ACC112 (cell line): Measurements from ENCODE around the gene C4orf50.

ENCODE experiments used
- H2AFZ ChIP-seq: fragments of 200-600 bp; sonication (generic); one replicate; pipeline ENCODE4 v1.6.0; 2017; ENCODE audit warnings: antibody characterized with exemption, low read length; ENCODE audit not compliant: unreplicated experiment
- H3K27ac ChIP-seq: fragments of 200-600 bp; sonication (generic); 2 replicates; pipeline ENCODE4 v1.5.1; 2014; ENCODE audit warnings: low read depth, mild to moderate bottlenecking, antibody characterized with exemption, low read length, moderate library complexity
- H3K27me3 ChIP-seq: fragments of 200-600 bp; sonication (generic); 2 replicates; pipeline ENCODE4 v1.6.1; 2014; ENCODE audit warnings: mild to moderate bottlenecking, antibody characterized with exemption, low read length, moderate library complexity, mixed read lengths; ENCODE audit not compliant: insufficient read depth
- H3K36me3 ChIP-seq: fragments of 200-600 bp; sonication (generic); 2 replicates; pipeline ENCODE4 v1.6.1; 2016; ENCODE audit warnings: mild to moderate bottlenecking, antibody characterized with exemption, low read length, moderate library complexity, mixed read lengths; ENCODE audit not compliant: insufficient read depth
- H3K4me1 ChIP-seq: fragments of 200-600 bp; sonication (generic); one replicate; pipeline ENCODE4 v1.6.1; 2016; ENCODE audit warnings: low read length, mixed read lengths; ENCODE audit not compliant: insufficient read depth, unreplicated experiment, control insufficient read depth
- H3K4me3 ChIP-seq: fragments of 200-600 bp; sonication (generic); 2 replicates; pipeline ENCODE4 v1.5.1; 2014; ENCODE audit warnings: mild to moderate bottlenecking, low read depth, low read length
- H3K79me2 ChIP-seq: fragments of 200-600 bp; sonication (generic); one replicate; pipeline ENCODE4 v1.6.0; 2016; ENCODE audit warnings: low read length; ENCODE audit not compliant: control insufficient read depth, unreplicated experiment, insufficient read depth

C4orf50 gene

GRCh38 chr4:5899881-5900280, 118.3 kb downstream of the C4orf50 start:
- H3K27me3 ChIP-seq, result peaks cover 99% of the 10 kb centered on the region

GRCh38 chr4:5899396-5899795, 118.8 kb downstream of the C4orf50 start:
- Histone ChIP-seq H3K79me2 (no peaks in the 10 kb centered on the region), H3K4me1 (no peaks in the 10 kb centered on the region), H3K4me3 (no peak overlapping the region), H3K27me3 (peaks cover 99% of the 10 kb centered on the region), H3K27ac (no peak overlapping the region), H2AFZ (no peak overlapping the region), H3K36me3 (no peaks in the 10 kb centered on the region)

More at GRCh38 chr4:5899881-5900280, 118.3 kb downstream of the C4orf50 start:
- H3K79me2 ChIP-seq, result no peaks in the 10 kb centered on the region
- no peaks in the 10 kb centered on the region for H3K36me3 ChIP-seq
- H3K4me1 ChIP-seq, result no peaks in the 10 kb centered on the region
- H2AFZ ChIP-seq, result no peak overlapping the region
- H3K4me3 ChIP-seq, result no peak overlapping the region
- no peak overlapping the region for H3K27ac ChIP-seq

- H3K27ac ChIP-seq, result no peak overlapping the region
- H3K79me2 ChIP-seq, result no peaks in the 10 kb centered on the region
- H3K36me3 ChIP-seq, result no peaks in the 10 kb centered on the region
- no peaks in the 10 kb centered on the region for H3K4me1 ChIP-seq
- H3K27me3 ChIP-seq, result peaks cover 96% of the 10 kb centered on the region
- H2AFZ ChIP-seq, result no peak overlapping the region
- H3K4me3 ChIP-seq, result no peak overlapping the region
Observed at GRCh38 chr4:5897674-5898073, 120.6 kb downstream of the C4orf50 start.

- H3K36me3 ChIP-seq, result no peaks in the 10 kb centered on the region
- peaks cover 96% of the 10 kb centered on the region for H3K27me3 ChIP-seq
- H3K4me3 ChIP-seq, result no peak overlapping the region
- no peak overlapping the region for H3K27ac ChIP-seq
- no peak overlapping the region for H2AFZ ChIP-seq
- H3K4me1 ChIP-seq, result no peaks in the 10 kb centered on the region
- H3K79me2 ChIP-seq, result no peaks in the 10 kb centered on the region
Observed at GRCh38 chr4:5895287-5895686, 122.9 kb downstream of the C4orf50 start.

- peaks cover 96% of the 10 kb centered on the region for H3K27me3 ChIP-seq
- H3K4me1 ChIP-seq, result no peaks in the 10 kb centered on the region
- H3K79me2 ChIP-seq, result no peaks in the 10 kb centered on the region
- H3K36me3 ChIP-seq, result no peaks in the 10 kb centered on the region
- H2AFZ ChIP-seq, result no peak overlapping the region
- no peak overlapping the region for H3K27ac ChIP-seq
- no peak overlapping the region for H3K4me3 ChIP-seq
Observed at GRCh38 chr4:5894266-5894665, 124.0 kb downstream of the C4orf50 start.

- Histone ChIP-seq H3K27ac (no peak overlapping the region), H2AFZ (no peak overlapping the region), H3K36me3 (no peaks in the 10 kb centered on the region), H3K79me2 (no peaks in the 10 kb centered on the region), H3K4me3 (no peak overlapping the region), H3K4me1 (no peaks in the 10 kb centered on the region), H3K27me3 (peaks cover 96% of the 10 kb centered on the region)
Observed at GRCh38 chr4:5893591-5893990, 124.6 kb downstream of the C4orf50 start.

GRCh38 chr4:5893004-5893580, 125.1 kb downstream of the C4orf50 start, which contains the start of gene CRMP1:
Gene CRMP1, minus strand, starts transcription at chr4:5893086. Its CDS starts 117 bp downstream, at chr4:5892969.
- Histone ChIP-seq H3K4me3 (no peak within 1 kb of the TSS), H2AFZ (no peak within 1 kb of the TSS), H3K4me1 (no peaks in the 10 kb centered on the region), H3K27me3 (peaks cover 94% of the 10 kb centered on the region), H3K79me2 (no peaks in the 10 kb centered on the region), H3K36me3 (no peaks in the 10 kb centered on the region), H3K27ac (no peak within 1 kb of the TSS)

GRCh38 chr4:5892323-5893003, 125.8 kb downstream of the C4orf50 start:
- Histone ChIP-seq H3K4me1 (no peaks in the 10 kb centered on the region), H3K27ac (no peak overlapping the region), H2AFZ (no peak overlapping the region), H3K36me3 (no peaks in the 10 kb centered on the region), H3K4me3 (no peak overlapping the region), H3K79me2 (no peaks in the 10 kb centered on the region), H3K27me3 (peaks cover 94% of the 10 kb centered on the region)

GRCh38 chr4:5891563-5892322, 126.5 kb downstream of the C4orf50 start:
- H3K27me3 ChIP-seq, result peaks cover 94% of the 10 kb centered on the region
- no peak overlapping the region for H2AFZ ChIP-seq
- H3K27ac ChIP-seq, result no peak overlapping the region
- no peaks in the 10 kb centered on the region for H3K79me2 ChIP-seq
- H3K4me1 ChIP-seq, result no peaks in the 10 kb centered on the region
- H3K4me3 ChIP-seq, result no peak overlapping the region
- H3K36me3 ChIP-seq, result no peaks in the 10 kb centered on the region

GRCh38 chr4:5890063-5890727, 128.0 kb downstream of the C4orf50 start:
- Histone ChIP-seq H3K79me2 (no peaks in the 10 kb centered on the region), H3K27ac (no peak overlapping the region), H2AFZ (no peak overlapping the region), H3K27me3 (peaks cover 96% of the 10 kb centered on the region), H3K4me3 (no peak overlapping the region), H3K36me3 (no peaks in the 10 kb centered on the region), H3K4me1 (no peaks in the 10 kb centered on the region)
